GM12878 (cell line): ENCODE data around the gene ZDHHC19. TPM values are rescaled to one million over a fixed set of nuclear protein-coding genes. Genes with fewer than 3 reads are reported as not detected.

ENCODE experiments used
- ATAC-seq: fragments of 200-7000 bp; cut with Tn5 transposase; 3 replicates; pipeline ENCODE4 v1.9.1; 2020; ENCODE audit warnings: mild to moderate bottlenecking, moderate library complexity
- BruUV-seq: library from RNA; stranded (reverse); fragments of 400-500 nt; replicated peaks from 2 replicates; lab custom pipeline; 2021; lab: Mats Ljungman, UMichigan
- CTCF ChIA-PET: fragments of 300-600 bp; sonication (Branson Sonifier 250); formaldehyde crosslinking; extraction: SDS; loops from one replicate; lab custom pipeline; 2021; ENCODE audit warnings: inconsistent platforms; lab: Yijun Ruan, JAX
- POLR2A ChIA-PET: fragments of 350-600 bp; formaldehyde crosslinking; extraction: SDS; loops from one replicate; lab custom pipeline; 2021; ENCODE audit warnings: inconsistent platforms; lab: Charles Lee
- RAD21 ChIA-PET: fragments of 300-600 bp; sonication (Branson Sonifier 250); formaldehyde crosslinking; loops from one replicate; lab custom pipeline; 2023; ENCODE audit warnings: antibody characterized with exemption; ENCODE audit not compliant: unreplicated experiment; lab: Charles Lee
- SMC1A ChIA-PET: fragments of 300-600 bp; sonication (Branson Sonifier 250); formaldehyde crosslinking; loops from one replicate; lab custom pipeline; 2023; ENCODE audit not compliant: unreplicated experiment, uncharacterized antibody; lab: Charles Lee
- DNase-seq: peaks from one replicate; pipeline ENCODE4 v3.0.0-alpha.2; 2011; ENCODE audit warnings: low read depth, low spot score
- FAIRE-seq: peaks from 3 replicates; lab custom pipeline; 2011; peaks lifted over from hg19 to GRCh38; lab: Jason Lieb, UNC
- H2AFZ ChIP-seq: 2 replicates; pipeline ENCODE4 v1.6.0; 2011; ENCODE audit warnings: low read depth, low read length, control low read depth; ENCODE audit not compliant: control insufficient read depth
- H3K27ac ChIP-seq: 2 replicates; pipeline ENCODE4 v1.5.1; 2011; ENCODE audit warnings: control low read depth; ENCODE audit not compliant: control insufficient read depth, insufficient read depth
- H3K27me3 ChIP-seq, 2 experiments: replicated peaks in 1 of 2; 2 replicates each; pipeline versions ENCODE4 v1.6.0 to v1.6.1; 2011; ENCODE audit warnings: low read length in 1 of 2; ENCODE audit not compliant: control insufficient read depth in 2 of 2, insufficient read depth in 2 of 2
- H3K36me3 ChIP-seq, 2 experiments: 2 replicates each; pipeline ENCODE4 v1.5.1; 2011; ENCODE audit warnings: low read length in 1 of 2; ENCODE audit not compliant: control insufficient read depth in 2 of 2, insufficient read depth in 2 of 2
- H3K4me1 ChIP-seq: 2 replicates; pipeline ENCODE4 v1.6.1; 2011; ENCODE audit warnings: mild to moderate bottlenecking, low read length, moderate library complexity, mixed read lengths; ENCODE audit not compliant: control insufficient read depth, insufficient read depth
- H3K4me2 ChIP-seq: 2 replicates; pipeline ENCODE4 v1.6.0; 2011; ENCODE audit warnings: control low read depth; ENCODE audit not compliant: control insufficient read depth, insufficient read depth
- H3K4me3 ChIP-seq: fragments of 200-600 bp; sonication (generic); 2 replicates; pipeline ENCODE4 v1.5.1; 2016
- H3K79me2 ChIP-seq: 2 replicates; pipeline ENCODE4 v1.6.0; 2011; ENCODE audit warnings: low read length; ENCODE audit not compliant: control insufficient read depth, insufficient read depth
- H3K9ac ChIP-seq: 2 replicates; pipeline ENCODE4 v1.8.0; 2011; ENCODE audit warnings: low read length, control low read depth, mixed read lengths; ENCODE audit not compliant: control insufficient read depth, insufficient read depth
- H3K9me3 ChIP-seq: replicated peaks from 3 replicates; pipeline ENCODE4 v1.5.1; 2011; ENCODE audit warnings: mild to moderate bottlenecking, low read length; ENCODE audit not compliant: control insufficient read depth, insufficient read depth
- H4K20me1 ChIP-seq: 2 replicates; pipeline ENCODE4 v1.6.0; 2011; ENCODE audit not compliant: control insufficient read depth, insufficient read depth
- DPF2 ChIP-seq: fragments of 450-650 bp; IDR thresholded peaks from 2 replicates; pipeline ENCODE4 v1.6.1; 2017; ENCODE audit warnings: mild to moderate bottlenecking
- ESRRA ChIP-seq: IDR thresholded peaks from 2 replicates; pipeline ENCODE4 v1.6.1; 2012; ENCODE audit warnings: mild to moderate bottlenecking, low read length, improper control_type of control experiment
- MEF2A ChIP-seq: IDR thresholded peaks from 2 replicates; pipeline ENCODE4 v1.6.1; 2011; ENCODE audit warnings: low read depth, mild to moderate bottlenecking, low read length, moderate library complexity; ENCODE audit not compliant: insufficient read depth
- MTA3 ChIP-seq: IDR thresholded peaks from 2 replicates; pipeline ENCODE4 v1.6.1; 2012; ENCODE audit warnings: low read length, inconsistent platforms, borderline replicate concordance
- NRF1 ChIP-seq: conservative IDR thresholded peaks from 2 replicates; pipeline ENCODE4 v1.6.1; 2011; ENCODE audit warnings: mild to moderate bottlenecking, low read depth, low read length, improper control_type of control experiment
- ZNF274 ChIP-seq: IDR thresholded peaks from one replicate; pipeline ENCODE4 v1.8.0; 2011; ENCODE audit not compliant: insufficient read length, insufficient read depth
- ZSCAN29 ChIP-seq: fragments of 450-650 bp; IDR thresholded peaks from 2 replicates; pipeline ENCODE4 v1.6.1; 2017; ENCODE audit warnings: mild to moderate bottlenecking, moderate library complexity
- WGBS: methylation state at CpG from one replicate; pipeline ENCODE4 v1.1.6; 2016; ENCODE audit warnings: low lambda C conversion rate; ENCODE audit not compliant: insufficient replicate concordance, insufficient coverage; ENCODE audit errors: missing lambda C conversion rate; 5-methylcytosine and 5-hydroxymethylcytosine counted together
- in situ Hi-C: fragments of 300-500 bp; cut with MboI; formaldehyde crosslinking; loops from 9 replicates; pipeline ENCODE4 v1.14.3; 2018; ENCODE audit warnings: mixed read lengths
- intact Hi-C: fragments of 100-400 bp; cut with micrococcal nuclease; formaldehyde crosslinking; loops from one replicate; pipeline ENCODE4 v1.14.2; 2022; ENCODE audit not compliant: unreplicated experiment
- polyA plus RNA-seq, 11 experiments: library from polyadenylated mRNA; depleted of rRNA in 4 of 11; unstranded in 6 of 11; stranded (reverse) in 5 of 11; fragments of >200 nt; fragmentation: Nextera tagmentation in 4 of 11; fragmentation: Illumina TruSeq in 1 of 11; extraction: Ambion mirVana in 4 of 11; extraction: Trizol in 1 of 11; gene quantifications; 1 replicate in 1 of 11; 2 replicates in 10 of 11; pipeline versions ENCODE4 v1.2.1 to v1.2.3, GENCODE V29; 2011 to 2016; ENCODE audit warnings: inconsistent platforms in 2 of 11, missing spikeins in 2 of 11, low read depth in 1 of 11
- total RNA-seq, 4 experiments: library from RNA; depleted of rRNA in 3 of 4; stranded (reverse); fragments of >200 nt in 3 of 4; fragmentation: Illumina TruSeq in 1 of 4; extraction: Trizol in 1 of 4; gene quantifications; 2 replicates each; pipeline versions ENCODE4 v1.2.1 to v1.2.3, GENCODE V29; 2013 to 2021
- TF ChIP-seq, protein P1 (sequence below): fragments of 450-650 bp; formaldehyde crosslinking; IDR thresholded peaks from 2 replicates; pipeline ENCODE4 v1.4.0; 2020; ENCODE audit warnings: mild to moderate bottlenecking, moderate library complexity
- TF ChIP-seq, protein P2 (sequence below): IDR thresholded peaks from 2 replicates; pipeline ENCODE4 v1.6.1; 2012; ENCODE audit warnings: improper control_type of control experiment, low read depth, low read length; ENCODE audit not compliant: insufficient replicate concordance
- TF ChIP-seq, protein P3 (sequence below): IDR thresholded peaks from 2 replicates; pipeline ENCODE4 v1.6.1; 2011; ENCODE audit warnings: mild to moderate bottlenecking, low read depth, low read length, moderate library complexity; ENCODE audit not compliant: insufficient replicate concordance

The ZDHHC19 gene
- total and polyA plus RNA-seq, 10 of the 15 experiments (the other 5 are each of a cell fraction or from before 2014, with no cell fraction given), result 0.26 TPM; not detected in 9

DNA sequence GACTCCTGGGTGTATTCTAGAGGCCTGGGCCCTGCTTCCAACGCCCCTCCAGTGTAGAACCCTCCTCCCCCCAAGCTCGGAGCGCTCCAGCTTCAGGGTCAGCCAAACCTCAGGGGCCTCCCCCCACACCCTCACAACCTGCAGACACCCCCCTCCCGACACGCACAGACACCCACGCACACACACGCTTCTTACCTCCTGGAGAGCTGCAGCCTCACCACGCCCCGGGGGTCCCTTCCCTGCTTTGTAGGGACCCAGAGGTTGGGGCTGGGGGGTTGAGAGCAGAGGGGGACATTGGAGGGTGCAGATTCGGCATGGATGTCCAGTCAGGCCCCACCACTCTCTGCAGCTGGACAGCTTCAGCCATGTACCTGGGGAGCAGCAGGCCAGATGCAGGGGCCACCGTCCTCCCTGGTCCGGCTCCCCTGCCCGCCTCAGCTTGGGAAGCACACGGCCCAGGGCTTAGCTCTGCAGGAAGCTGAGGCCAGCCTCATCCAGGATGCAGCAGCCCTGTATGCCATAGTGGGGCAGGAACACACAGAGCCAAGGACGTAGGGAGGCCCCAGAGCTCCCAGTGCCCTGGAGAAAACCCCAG, 13.0 kb downstream of the ZDHHC19 start (continued):
- TF ChIP-seq, protein P1, sequence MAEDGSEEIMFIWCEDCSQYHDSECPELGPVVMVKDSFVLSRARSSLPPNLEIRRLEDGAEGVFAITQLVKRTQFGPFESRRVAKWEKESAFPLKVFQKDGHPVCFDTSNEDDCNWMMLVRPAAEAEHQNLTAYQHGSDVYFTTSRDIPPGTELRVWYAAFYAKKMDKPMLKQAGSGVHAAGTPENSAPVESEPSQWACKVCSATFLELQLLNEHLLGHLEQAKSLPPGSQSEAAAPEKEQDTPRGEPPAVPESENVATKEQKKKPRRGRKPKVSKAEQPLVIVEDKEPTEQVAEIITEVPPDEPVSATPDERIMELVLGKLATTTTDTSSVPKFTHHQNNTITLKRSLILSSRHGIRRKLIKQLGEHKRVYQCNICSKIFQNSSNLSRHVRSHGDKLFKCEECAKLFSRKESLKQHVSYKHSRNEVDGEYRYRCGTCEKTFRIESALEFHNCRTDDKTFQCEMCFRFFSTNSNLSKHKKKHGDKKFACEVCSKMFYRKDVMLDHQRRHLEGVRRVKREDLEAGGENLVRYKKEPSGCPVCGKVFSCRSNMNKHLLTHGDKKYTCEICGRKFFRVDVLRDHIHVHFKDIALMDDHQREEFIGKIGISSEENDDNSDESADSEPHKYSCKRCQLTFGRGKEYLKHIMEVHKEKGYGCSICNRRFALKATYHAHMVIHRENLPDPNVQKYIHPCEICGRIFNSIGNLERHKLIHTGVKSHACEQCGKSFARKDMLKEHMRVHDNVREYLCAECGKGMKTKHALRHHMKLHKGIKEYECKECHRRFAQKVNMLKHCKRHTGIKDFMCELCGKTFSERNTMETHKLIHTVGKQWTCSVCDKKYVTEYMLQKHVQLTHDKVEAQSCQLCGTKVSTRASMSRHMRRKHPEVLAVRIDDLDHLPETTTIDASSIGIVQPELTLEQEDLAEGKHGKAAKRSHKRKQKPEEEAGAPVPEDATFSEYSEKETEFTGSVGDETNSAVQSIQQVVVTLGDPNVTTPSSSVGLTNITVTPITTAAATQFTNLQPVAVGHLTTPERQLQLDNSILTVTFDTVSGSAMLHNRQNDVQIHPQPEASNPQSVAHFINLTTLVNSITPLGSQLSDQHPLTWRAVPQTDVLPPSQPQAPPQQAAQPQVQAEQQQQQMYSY (CRISPR knock-in tag), result no peak
- TF ChIP-seq ZNF274, result no peak

DNA sequence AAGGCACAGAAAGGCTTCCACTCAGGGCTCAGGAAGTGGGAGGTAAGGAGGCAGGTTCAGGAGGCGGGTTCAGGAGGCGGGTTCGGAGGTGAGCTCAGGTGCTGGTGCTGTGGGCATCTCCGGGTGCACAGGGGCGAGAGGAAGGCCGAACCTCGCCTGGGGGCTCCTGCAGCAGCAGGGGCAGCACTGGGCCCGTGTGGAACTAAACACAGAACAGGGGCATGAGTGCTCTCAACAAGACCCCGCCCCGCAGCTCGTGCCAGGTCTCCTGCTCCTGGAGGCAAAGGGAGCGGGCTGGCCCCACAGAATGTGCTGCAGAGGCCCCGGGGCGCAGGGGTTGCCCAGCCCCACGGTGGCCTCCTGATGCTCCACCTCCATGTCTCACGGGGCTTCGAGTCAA, 13.7 kb downstream of the ZDHHC19 start:
- H4K20me1 ChIP-seq, result no peaks in the 10 kb centered on the region
- H3K9me3 ChIP-seq, result no peaks in the 10 kb centered on the region
- no peaks in the 10 kb centered on the region for H3K79me2 ChIP-seq
- POLR2A ChIA-PET, result interaction anchor here (1.6 kb wide), 1 partner anchor 125 kb away, joined by 9 read pairs; no protein-coding TSS in a partner anchor
- SMC1A ChIA-PET, result interaction anchor here (1.0 to 9.7 kb wide), 7 partner anchors 16 to 193 kb away, joined by 3 to 151 read pairs (median 6); no protein-coding TSS in a partner anchor
- H2AFZ ChIP-seq, result no peak overlapping the region
- H3K27me3 ChIP-seq, result no peaks in the 10 kb centered on the region
- no peaks in the 10 kb centered on the region for H3K36me3 ChIP-seq
- no peak overlapping the region for H3K27ac ChIP-seq
- CTCF ChIA-PET, result interaction anchor here (0.9 to 6.3 kb wide), 11 partner anchors 80 to 321 kb away, joined by 3 to 157 read pairs (median 5); no protein-coding TSS in a partner anchor
- no peak overlapping the region for H3K9ac ChIP-seq
- H3K4me1 ChIP-seq, result peaks cover 27% of the 10 kb centered on the region
- no TSS peak for BruUV-seq
- no peak for DNase-seq
- no peak for FAIRE-seq
- in situ Hi-C loops, result no loop called here
- H3K4me3 ChIP-seq, result no peak overlapping the region
- H3K4me2 ChIP-seq, result no peak overlapping the region
- intact Hi-C loops, result loop anchor here (10.0 kb wide), 1 partner anchor 293 kb away; the partner anchor contains the start of gene TNK2
- RAD21 ChIA-PET, result interaction anchor here (1.5 to 4.9 kb wide), 3 partner anchors 11 to 173 kb away, joined by 5 to 82 read pairs (median 5); no protein-coding TSS in a partner anchor
- WGBS, result 57% methylated on average over 17 of the region's 17 CpGs
- no peak for ATAC-seq
- no peak for TF ChIP-seq ESRRA
- TF ChIP-seq, protein P2, sequence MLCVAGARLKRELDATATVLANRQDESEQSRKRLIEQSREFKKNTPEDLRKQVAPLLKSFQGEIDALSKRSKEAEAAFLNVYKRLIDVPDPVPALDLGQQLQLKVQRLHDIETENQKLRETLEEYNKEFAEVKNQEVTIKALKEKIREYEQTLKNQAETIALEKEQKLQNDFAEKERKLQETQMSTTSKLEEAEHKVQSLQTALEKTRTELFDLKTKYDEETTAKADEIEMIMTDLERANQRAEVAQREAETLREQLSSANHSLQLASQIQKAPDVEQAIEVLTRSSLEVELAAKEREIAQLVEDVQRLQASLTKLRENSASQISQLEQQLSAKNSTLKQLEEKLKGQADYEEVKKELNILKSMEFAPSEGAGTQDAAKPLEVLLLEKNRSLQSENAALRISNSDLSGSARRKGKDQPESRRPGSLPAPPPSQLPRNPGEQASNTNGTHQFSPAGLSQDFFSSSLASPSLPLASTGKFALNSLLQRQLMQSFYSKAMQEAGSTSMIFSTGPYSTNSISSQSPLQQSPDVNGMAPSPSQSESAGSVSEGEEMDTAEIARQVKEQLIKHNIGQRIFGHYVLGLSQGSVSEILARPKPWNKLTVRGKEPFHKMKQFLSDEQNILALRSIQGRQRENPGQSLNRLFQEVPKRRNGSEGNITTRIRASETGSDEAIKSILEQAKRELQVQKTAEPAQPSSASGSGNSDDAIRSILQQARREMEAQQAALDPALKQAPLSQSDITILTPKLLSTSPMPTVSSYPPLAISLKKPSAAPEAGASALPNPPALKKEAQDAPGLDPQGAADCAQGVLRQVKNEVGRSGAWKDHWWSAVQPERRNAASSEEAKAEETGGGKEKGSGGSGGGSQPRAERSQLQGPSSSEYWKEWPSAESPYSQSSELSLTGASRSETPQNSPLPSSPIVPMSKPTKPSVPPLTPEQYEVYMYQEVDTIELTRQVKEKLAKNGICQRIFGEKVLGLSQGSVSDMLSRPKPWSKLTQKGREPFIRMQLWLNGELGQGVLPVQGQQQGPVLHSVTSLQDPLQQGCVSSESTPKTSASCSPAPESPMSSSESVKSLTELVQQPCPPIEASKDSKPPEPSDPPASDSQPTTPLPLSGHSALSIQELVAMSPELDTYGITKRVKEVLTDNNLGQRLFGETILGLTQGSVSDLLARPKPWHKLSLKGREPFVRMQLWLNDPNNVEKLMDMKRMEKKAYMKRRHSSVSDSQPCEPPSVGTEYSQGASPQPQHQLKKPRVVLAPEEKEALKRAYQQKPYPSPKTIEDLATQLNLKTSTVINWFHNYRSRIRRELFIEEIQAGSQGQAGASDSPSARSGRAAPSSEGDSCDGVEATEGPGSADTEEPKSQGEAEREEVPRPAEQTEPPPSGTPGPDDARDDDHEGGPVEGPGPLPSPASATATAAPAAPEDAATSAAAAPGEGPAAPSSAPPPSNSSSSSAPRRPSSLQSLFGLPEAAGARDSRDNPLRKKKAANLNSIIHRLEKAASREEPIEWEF, result no peak
- no peak for TF ChIP-seq MEF2A
- TF ChIP-seq DPF2, result no peak
- no peak for TF ChIP-seq NRF1
- TF ChIP-seq ZSCAN29, result no peak
- no peak for TF ChIP-seq MTA3
- TF ChIP-seq, protein P3, sequence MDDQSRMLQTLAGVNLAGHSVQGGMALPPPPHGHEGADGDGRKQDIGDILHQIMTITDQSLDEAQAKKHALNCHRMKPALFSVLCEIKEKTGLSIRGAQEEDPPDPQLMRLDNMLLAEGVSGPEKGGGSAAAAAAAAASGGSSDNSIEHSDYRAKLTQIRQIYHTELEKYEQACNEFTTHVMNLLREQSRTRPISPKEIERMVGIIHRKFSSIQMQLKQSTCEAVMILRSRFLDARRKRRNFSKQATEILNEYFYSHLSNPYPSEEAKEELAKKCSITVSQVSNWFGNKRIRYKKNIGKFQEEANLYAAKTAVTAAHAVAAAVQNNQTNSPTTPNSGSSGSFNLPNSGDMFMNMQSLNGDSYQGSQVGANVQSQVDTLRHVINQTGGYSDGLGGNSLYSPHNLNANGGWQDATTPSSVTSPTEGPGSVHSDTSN, result no peak
